Gastroesophageal sphincter (tissue), 4 donors: ENCODE measurements around the gene SEPHS1. TPM values are rescaled to one million over a fixed set of nuclear protein-coding genes. Genes with fewer than 3 reads are reported as not detected.

Experiments
- ATAC-seq: fragments of 150-250 bp; one replicate; pipeline ENCODE4 v1.9.1; 2016; ENCODE audit warnings: mild to moderate bottlenecking, moderate library complexity
- H3K27ac ChIP-seq, 4 donors: fragments of 200-600 bp; sonication (generic) in 3 of 4; 1 replicate in 3 of 4; 2 replicates in 1 of 4; pipeline ENCODE4 v1.5.1; 2016 to 2019
- H3K27me3 ChIP-seq: fragments of 200-600 bp; sonication (generic); one replicate; pipeline ENCODE4 v1.5.1; 2019
- H3K36me3 ChIP-seq, 2 donors: fragments of 200-600 bp; sonication (generic); one replicate each; pipeline ENCODE4 v1.5.1; 2019; ENCODE audit warnings: control low read depth in 1 of 2
- H3K4me1 ChIP-seq, 3 donors: fragments of 200-600 bp; sonication (generic); 1 replicate in 2 of 3; 2 replicates in 1 of 3; pipeline ENCODE4 v1.5.1; 2016 to 2019; ENCODE audit warnings: control low read depth in 2 of 3
- H3K4me3 ChIP-seq, 2 donors: fragments of 200-600 bp; sonication (generic); one replicate each; pipeline ENCODE4 v1.5.1; 2019; ENCODE audit warnings: mild to moderate bottlenecking in 1 of 2, moderate library complexity in 1 of 2
- H3K9me3 ChIP-seq, 3 donors: fragments of 200-600 bp; sonication (generic); one replicate each; pipeline ENCODE4 v1.5.1; 2017 to 2019; ENCODE audit warnings: control low read depth in 2 of 3
- EP300 ChIP-seq: sonication (generic); formaldehyde crosslinking; IDR thresholded peaks from one replicate; pipeline ENCODE4 v1.6.1; 2017; ENCODE audit warnings: antibody characterized with exemption, mild to moderate bottlenecking
- POLR2A ChIP-seq, 2 donors: fragments of 450-650 bp; IDR thresholded peaks; one replicate each; pipeline ENCODE4 v1.6.1; 2017; ENCODE audit warnings: antibody characterized with exemption in 2 of 2, mild to moderate bottlenecking in 2 of 2, moderate library complexity in 1 of 2
- POLR2AphosphoS5 ChIP-seq: sonication (generic); formaldehyde crosslinking; IDR thresholded peaks from one replicate; pipeline ENCODE4 v1.6.1; 2017; ENCODE audit warnings: antibody characterized with exemption
- WGBS, 2 donors: methylation state at CpG; one replicate each; pipeline ENCODE4 v1.1.5; 2018; ENCODE audit warnings: low coverage in 1 of 2; 5-methylcytosine and 5-hydroxymethylcytosine counted together
- total RNA-seq, 4 donors: library from RNA; depleted of rRNA; stranded (reverse); fragments of >200 nt; gene quantifications; one replicate each; pipeline ENCODE4 v1.1.0, GENCODE V29; 2016
- TF ChIP-seq, protein P1 (sequence below), 4 experiments: fragments of 200-600 bp in 2 of 4; fragments of 450-650 bp in 2 of 4; sonication (generic) in 1 of 4; IDR thresholded peaks; one replicate each; pipeline ENCODE4 v1.5.1; 2017 to 2019; ENCODE audit warnings: antibody characterized with exemption in 4 of 4, mild to moderate bottlenecking in 2 of 4, moderate library complexity in 2 of 4

SEPHS1 gene
- total RNA-seq, 4 donors from 2014 or later, result 42.4 to 57.0 (median 45.5) TPM

DNA sequence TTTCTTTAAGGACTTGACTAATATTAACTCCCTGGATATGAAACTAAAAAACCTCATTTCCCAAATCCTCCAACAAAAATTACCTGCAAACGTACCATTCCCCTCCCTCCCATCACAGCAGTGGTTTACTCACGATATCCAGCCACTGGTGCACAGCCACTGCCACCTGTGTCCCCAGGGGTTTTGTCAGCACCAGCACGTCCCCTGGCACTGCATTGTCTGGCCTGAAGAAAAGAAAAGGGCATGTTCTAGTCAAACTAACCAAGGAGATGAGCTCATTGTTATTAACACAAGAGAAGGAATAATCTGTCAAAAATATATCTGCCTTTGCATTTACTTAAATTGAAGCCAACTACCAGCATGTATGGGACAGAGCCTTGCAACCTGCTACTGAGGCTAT is 18.5 kb downstream of the SEPHS1 start:
- H3K4me3 ChIP-seq, result no peak overlapping the region
- no peak overlapping the region for H3K27ac ChIP-seq
- no peaks in the 10 kb centered on the region for H3K9me3 ChIP-seq
- 67 to 90% methylated on average over 2 to 3 of the region's 3 CpGs for WGBS, 2 donors
- H3K36me3 ChIP-seq, result peaks cover 0 to 97% of the 10 kb centered on the region in 2 donors
- ATAC-seq, result no peak
- no peaks in the 10 kb centered on the region for H3K27me3 ChIP-seq
- peaks cover 0 to 11% (median 0%) of the 10 kb centered on the region in 3 donors for H3K4me1 ChIP-seq
- TF ChIP-seq POLR2A (IDR thresholded peaks at IDR 0.05) (no peak), POLR2AphosphoS5 (no peak), EP300 (no peak)
- TF ChIP-seq, protein P1, sequence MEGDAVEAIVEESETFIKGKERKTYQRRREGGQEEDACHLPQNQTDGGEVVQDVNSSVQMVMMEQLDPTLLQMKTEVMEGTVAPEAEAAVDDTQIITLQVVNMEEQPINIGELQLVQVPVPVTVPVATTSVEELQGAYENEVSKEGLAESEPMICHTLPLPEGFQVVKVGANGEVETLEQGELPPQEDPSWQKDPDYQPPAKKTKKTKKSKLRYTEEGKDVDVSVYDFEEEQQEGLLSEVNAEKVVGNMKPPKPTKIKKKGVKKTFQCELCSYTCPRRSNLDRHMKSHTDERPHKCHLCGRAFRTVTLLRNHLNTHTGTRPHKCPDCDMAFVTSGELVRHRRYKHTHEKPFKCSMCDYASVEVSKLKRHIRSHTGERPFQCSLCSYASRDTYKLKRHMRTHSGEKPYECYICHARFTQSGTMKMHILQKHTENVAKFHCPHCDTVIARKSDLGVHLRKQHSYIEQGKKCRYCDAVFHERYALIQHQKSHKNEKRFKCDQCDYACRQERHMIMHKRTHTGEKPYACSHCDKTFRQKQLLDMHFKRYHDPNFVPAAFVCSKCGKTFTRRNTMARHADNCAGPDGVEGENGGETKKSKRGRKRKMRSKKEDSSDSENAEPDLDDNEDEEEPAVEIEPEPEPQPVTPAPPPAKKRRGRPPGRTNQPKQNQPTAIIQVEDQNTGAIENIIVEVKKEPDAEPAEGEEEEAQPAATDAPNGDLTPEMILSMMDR (IDR thresholded peaks at IDR 0.05), result no peak

DNA sequence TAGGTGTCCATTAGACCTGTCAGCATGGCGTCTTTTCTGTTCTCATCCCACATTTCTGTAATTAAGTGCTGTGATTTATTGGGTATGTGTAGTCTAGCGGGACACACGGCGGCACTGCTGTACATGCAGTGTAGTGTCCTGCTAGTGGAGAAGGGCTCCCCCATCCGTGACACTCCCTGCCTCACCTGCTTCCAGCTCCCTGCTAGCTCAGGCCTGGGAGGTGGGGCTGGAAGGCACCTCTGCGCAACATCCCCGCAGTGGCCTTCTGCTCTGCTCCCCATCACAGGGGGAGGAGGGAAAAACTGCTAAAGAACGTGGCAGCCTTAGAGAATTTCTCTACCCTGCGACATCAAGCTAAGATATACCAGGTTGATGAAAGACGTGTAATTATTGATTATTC is 19.5 kb downstream of the SEPHS1 start:
- Histone ChIP-seq H3K9me3 (no peaks in the 10 kb centered on the region), H3K36me3 (peaks cover 0 to 97% of the 10 kb centered on the region in 2 donors), H3K4me1 (peaks cover 0 to 11% (median 0%) of the 10 kb centered on the region in 3 donors), H3K4me3 (no peak overlapping the region), H3K27ac (no peak overlapping the region), H3K27me3 (no peaks in the 10 kb centered on the region)
- 88 to 93% methylated on average over 6 of the region's 10 CpGs for WGBS, 2 donors
- TF ChIP-seq, protein P1 (IDR thresholded peaks at IDR 0.05), result no peak
- TF ChIP-seq POLR2AphosphoS5 (no peak), EP300 (no peak), POLR2A (IDR thresholded peaks at IDR 0.05) (no peak)
- ATAC-seq, result no peak

DNA sequence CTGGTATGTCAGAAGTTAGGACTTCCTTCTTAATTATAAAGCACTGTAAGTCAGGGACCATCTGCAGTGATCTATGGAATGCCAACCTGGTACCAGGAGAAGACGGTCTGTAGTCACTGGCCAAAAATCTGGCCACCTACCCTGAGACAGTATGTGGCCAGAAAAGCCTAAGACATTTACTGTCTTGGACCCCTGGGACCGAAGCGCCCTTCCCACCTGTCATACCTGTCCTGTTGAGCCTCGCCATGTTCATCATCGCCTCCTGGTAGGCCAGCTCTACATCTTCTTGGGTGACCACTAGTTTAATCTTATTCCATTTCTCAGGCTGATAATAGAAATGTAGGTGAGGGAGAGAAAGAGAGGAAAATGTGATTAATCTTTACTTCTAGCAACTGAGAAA is 20.0 kb downstream of the SEPHS1 start:
- peaks cover 0 to 97% of the 10 kb centered on the region in 2 donors for H3K36me3 ChIP-seq
- H3K27ac ChIP-seq, result peak overlapping the region in 1 of 4 donors; percentile 1
- no peak overlapping the region for H3K4me3 ChIP-seq
- whole genome bisulfite sequencing, 2 donors, result 82 to 90% methylated on average over 3 to 4 of the region's 5 CpGs
- no peak for TF ChIP-seq POLR2AphosphoS5
- TF ChIP-seq POLR2A (IDR thresholded peaks at IDR 0.05), result no peak
- no peak for TF ChIP-seq EP300
- H3K27me3 ChIP-seq, result no peaks in the 10 kb centered on the region
- no peak for ATAC-seq
- H3K4me1 ChIP-seq, result peaks cover 0 to 11% (median 0%) of the 10 kb centered on the region in 3 donors
- no peaks in the 10 kb centered on the region for H3K9me3 ChIP-seq

DNA sequence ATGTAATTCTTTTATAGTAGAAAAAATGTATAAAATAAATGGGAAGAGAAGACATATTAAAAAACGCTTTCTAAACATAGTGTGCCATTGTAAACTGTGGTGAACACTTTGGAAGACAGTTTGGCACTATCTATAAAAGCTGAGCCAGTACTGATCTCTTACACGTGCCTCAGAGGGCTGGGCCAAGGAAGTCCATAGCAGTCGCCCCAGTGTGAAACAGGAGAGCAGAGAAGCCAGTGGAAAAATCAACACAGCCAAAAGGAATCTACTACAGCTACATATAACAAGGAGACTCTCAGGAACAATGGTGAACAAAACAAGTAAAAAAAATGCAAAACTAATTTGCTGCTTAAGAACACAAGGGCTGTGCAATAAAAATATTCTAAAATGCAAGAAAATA is 20.6 kb downstream of the SEPHS1 start:
- 4 to 13% methylated on average over 3 of the region's 3 CpGs for WGBS, 2 donors
- TF ChIP-seq EP300, result no peak
- no peak for TF ChIP-seq POLR2AphosphoS5
- TF ChIP-seq, protein P1 (IDR thresholded peaks at IDR 0.05), result no peak
- no peak for TF ChIP-seq POLR2A (IDR thresholded peaks at IDR 0.05)
- Histone ChIP-seq H3K4me1 (peaks cover 0 to 11% (median 0%) of the 10 kb centered on the region in 3 donors), H3K27ac (peak overlapping the region in 1 of 4 donors; percentile 1), H3K4me3 (no peak overlapping the region), H3K36me3 (peaks cover 0 to 97% of the 10 kb centered on the region in 2 donors), H3K27me3 (no peaks in the 10 kb centered on the region), H3K9me3 (no peaks in the 10 kb centered on the region)
- ATAC-seq, result no peak

DNA sequence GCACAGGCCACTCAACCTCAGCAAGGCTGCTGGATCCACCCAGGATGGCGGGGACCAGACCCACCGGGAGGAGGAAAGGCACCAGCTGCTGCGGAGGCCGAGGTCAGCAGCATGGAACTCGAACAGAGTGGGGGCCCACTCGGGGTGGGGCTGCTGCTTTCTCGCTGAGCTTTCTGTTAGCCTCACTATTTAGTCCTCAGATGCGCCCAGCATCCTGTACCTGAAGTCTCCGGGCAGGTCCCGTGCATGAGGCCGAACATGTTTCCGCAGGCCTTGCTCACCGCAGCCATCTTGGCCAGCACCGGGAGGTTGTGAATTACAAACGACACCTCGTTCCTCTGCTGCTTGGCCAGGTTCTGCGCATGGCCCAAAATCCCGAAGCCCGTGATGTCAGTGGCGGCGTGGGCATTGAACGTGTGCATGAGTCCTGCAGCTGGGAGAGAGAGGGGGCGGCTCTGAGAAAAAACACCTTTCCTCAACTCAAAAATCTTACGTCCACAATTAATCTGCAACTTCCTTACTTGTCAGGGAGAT is 25.4 kb downstream of the SEPHS1 start:
- WGBS, 2 donors, result 83 to 97% methylated on average over 2 to 13 of the region's 24 CpGs
- Histone ChIP-seq H3K4me3 (no peak overlapping the region), H3K9me3 (no peaks in the 10 kb centered on the region), H3K36me3 (peaks cover 0 to 96% of the 10 kb centered on the region in 2 donors), H3K27me3 (no peaks in the 10 kb centered on the region), H3K27ac (no peak overlapping the region), H3K4me1 (peaks cover 0 to 6% (median 0%) of the 10 kb centered on the region in 3 donors)
- no peak for ATAC-seq
- TF ChIP-seq, protein P1 (IDR thresholded peaks at IDR 0.05), result no peak
- TF ChIP-seq POLR2A (IDR thresholded peaks at IDR 0.05), result no peak
- TF ChIP-seq POLR2AphosphoS5, result no peak
- no peak for TF ChIP-seq EP300
